OCI-LY7 (cell line): ENCODE data around the gene SPTB. TPM values are rescaled to one million over a fixed set of nuclear protein-coding genes. Genes with fewer than 3 reads are reported as not detected.

Source experiments
- BruUV-seq: library from RNA; stranded (reverse); fragments of 400-500 nt; replicated peaks from 2 replicates; lab custom pipeline; 2021; lab: Mats Ljungman, UMichigan
- CTCF ChIA-PET: fragments of 300-600 bp; sonication (Branson Sonifier 250); formaldehyde crosslinking; loops from one replicate; lab custom pipeline; 2022; ENCODE audit warnings: antibody characterized with exemption; ENCODE audit not compliant: unreplicated experiment; lab: Charles Lee
- POLR2A ChIA-PET: fragments of 300-600 bp; sonication (Branson Sonifier 250); formaldehyde crosslinking; loops from one replicate; lab custom pipeline; 2022; ENCODE audit warnings: antibody characterized with exemption; lab: Charles Lee
- DNase-seq: peaks from one replicate; pipeline ENCODE4 v3.0.0-alpha.2; 2015; ENCODE audit warnings: low spot score
- H2AFZ ChIP-seq: fragments of 200-600 bp; sonication (generic), shearing (Covaris generic); 2 replicates; pipeline ENCODE4 v1.6.1; 2014; ENCODE audit warnings: mild to moderate bottlenecking, antibody characterized with exemption, low read length, moderate library complexity
- H3K27ac ChIP-seq: fragments of 200-600 bp; sonication (generic); 2 replicates; pipeline ENCODE4 v1.5.1; 2014; ENCODE audit warnings: mixed run types, low read depth, mild to moderate bottlenecking, moderate library complexity, low read length, inconsistent platforms; ENCODE audit not compliant: poor library complexity, severe bottlenecking
- H3K36me3 ChIP-seq: fragments of 200-600 bp; sonication (generic); 2 replicates; pipeline ENCODE4 v1.6.1; 2014; ENCODE audit warnings: mild to moderate bottlenecking, antibody characterized with exemption, low read length, moderate library complexity, mixed read lengths; ENCODE audit not compliant: insufficient read depth
- H3K4me1 ChIP-seq: fragments of 200-600 bp; sonication (generic); 2 replicates; pipeline ENCODE4 v1.5.1; 2014; ENCODE audit warnings: mild to moderate bottlenecking, low read length; ENCODE audit not compliant: insufficient read depth, poor library complexity, severe bottlenecking
- H3K4me2 ChIP-seq: fragments of 200-600 bp; sonication (generic); 2 replicates; pipeline ENCODE4 v1.6.1; 2014; ENCODE audit warnings: mild to moderate bottlenecking, low read length
- H3K4me3 ChIP-seq: fragments of 200-600 bp; sonication (generic); 2 replicates; pipeline ENCODE4 v1.5.1; 2014; ENCODE audit warnings: mild to moderate bottlenecking, low read depth, low read length; ENCODE audit not compliant: poor library complexity, severe bottlenecking
- H3K79me2 ChIP-seq: fragments of 200-600 bp; sonication (generic); 2 replicates; pipeline ENCODE4 v1.6.1; 2016; ENCODE audit warnings: low read depth, mild to moderate bottlenecking, low read length, moderate library complexity, mixed read lengths; ENCODE audit not compliant: insufficient read depth
- H3K9me2 ChIP-seq: fragments of 200-600 bp; sonication (generic); 2 replicates; pipeline ENCODE4 v1.6.1; 2016; ENCODE audit warnings: mild to moderate bottlenecking, low read length, mixed read lengths; ENCODE audit not compliant: insufficient read depth
- H3K9me3 ChIP-seq: fragments of 200-600 bp; sonication (generic); 2 replicates; pipeline ENCODE4 v1.6.1; 2014; ENCODE audit warnings: mild to moderate bottlenecking, mixed run types, low read length, mixed read lengths
- H4K20me1 ChIP-seq: fragments of 200-600 bp; sonication (generic); 2 replicates; pipeline ENCODE4 v1.6.1; 2014; ENCODE audit warnings: mild to moderate bottlenecking, antibody characterized with exemption, low read length, moderate library complexity, mixed read lengths; ENCODE audit not compliant: insufficient read depth
- CTCF ChIP-seq: fragments of 200-600 bp; sonication (generic); conservative IDR thresholded peaks from 2 replicates; pipeline ENCODE4 v1.5.1; 2014; ENCODE audit warnings: mild to moderate bottlenecking, antibody characterized with exemption, low read length, moderate library complexity, mixed read lengths
- EZH2phosphoT487 ChIP-seq: fragments of 200-600 bp; sonication (generic); IDR thresholded peaks from 2 replicates; pipeline ENCODE4 v1.6.1; 2018; ENCODE audit warnings: low read depth, borderline replicate concordance, mild to moderate bottlenecking, mixed run types, antibody characterized with exemption, low read length, moderate library complexity, mixed read lengths
- intact Hi-C: fragments of 100-400 bp; cut with micrococcal nuclease; formaldehyde crosslinking; loops from one replicate; pipeline ENCODE4 v1.10.0; 2022; ENCODE audit not compliant: unreplicated experiment
- total RNA-seq, 2 experiments: library from RNA; depleted of rRNA in 1 of 2; stranded (reverse); fragments of >200 nt in 1 of 2; shearing (Covaris generic) in 1 of 2; gene quantifications; 2 replicates each; pipeline ENCODE4 v1.2.3, GENCODE V29; 2014 to 2022

The SPTB gene
- total RNA-seq, 2 experiments from 2014 or later, result not detected

- POLR2A ChIA-PET, result no interaction called here
- H3K79me2 ChIP-seq, result no peaks in the 10 kb centered on the region
- no peak overlapping the region for H2AFZ ChIP-seq
- intact Hi-C loops, result no loop called here
- TF ChIP-seq CTCF (no peak), EZH2phosphoT487 (no peak)
- no peak overlapping the region for H3K4me3 ChIP-seq
- BruUV-seq, result no TSS peak
- H3K4me2 ChIP-seq, result no peak overlapping the region
- H3K36me3 ChIP-seq, result no peaks in the 10 kb centered on the region
- no peak overlapping the region for H3K27ac ChIP-seq
- H4K20me1 ChIP-seq, result no peaks in the 10 kb centered on the region
- H3K9me2 ChIP-seq, result no peaks in the 10 kb centered on the region
- CTCF ChIA-PET, result no interaction called here
- DNase-seq, result no peak
- no peaks in the 10 kb centered on the region for H3K4me1 ChIP-seq
- no peaks in the 10 kb centered on the region for H3K9me3 ChIP-seq
Observed at GRCh38 chr14:64860039-64860438, 19.7 kb downstream of the SPTB start.

GRCh38 chr14:64857979-64858744 is 21.5 kb downstream of the SPTB start:
- intact Hi-C loops, result no loop called here
- no peaks in the 10 kb centered on the region for H3K9me2 ChIP-seq
- no peaks in the 10 kb centered on the region for H3K36me3 ChIP-seq
- H4K20me1 ChIP-seq, result no peaks in the 10 kb centered on the region
- DNase-seq, result no peak
- no peaks in the 10 kb centered on the region for H3K79me2 ChIP-seq
- no peak overlapping the region for H3K4me3 ChIP-seq
- no peaks in the 10 kb centered on the region for H3K9me3 ChIP-seq
- no TSS peak for BruUV-seq
- no peak overlapping the region for H3K27ac ChIP-seq
- no peak overlapping the region for H2AFZ ChIP-seq
- ChIA-PET CTCF (no interaction called here), POLR2A (interaction anchor here (0.6 kb wide), 1 partner anchor 68 kb away, joined by 3 read pairs; no protein-coding TSS in a partner anchor)
- no peaks in the 10 kb centered on the region for H3K4me1 ChIP-seq
- TF ChIP-seq EZH2phosphoT487 (no peak), CTCF (no peak)
- no peak overlapping the region for H3K4me2 ChIP-seq
